ENCODE data around the gene PTP4A1. TPM values are rescaled to one million over a fixed set of nuclear protein-coding genes. Genes with fewer than 3 reads are reported as not detected.

The PTP4A1 gene
- total and polyA plus RNA-seq, 2 of the 13 experiments (the other 11 are each of a cell fraction or from before 2014, with no cell fraction given): 141 to 376 TPM

GRCh38 chr6:63571361-63572043 is 778 bp upstream of the PTP4A1 start (continued):
- TF ChIP-seq NCOR1 (IDR thresholded peaks at IDR 0.05; ENCODE audit: borderline replicate concordance, low read length): no peak
- TF ChIP-seq SOX13 (IDR thresholded peaks at IDR 0.05): no peak
- peak in 1 of 2 experiments; percentile 69; a peak in 1 of 4 replicates for TF ChIP-seq SOX13 (CRISPR knock-in tag; conservative IDR thresholded peaks at IDR 0.05 in 1 of 2, IDR thresholded peaks at IDR 0.05 in 1 of 2)
- no peak for TF ChIP-seq ZNF138 (CRISPR knock-in tag; IDR thresholded peaks at IDR 0.05; ENCODE audit: low read depth)
- no peak for TF ChIP-seq ZNF556 (CRISPR knock-in tag; IDR thresholded peaks at IDR 0.05; ENCODE audit: borderline replicate concordance)
- TF ChIP-seq ZSCAN30 (CRISPR knock-in tag; IDR thresholded peaks at IDR 0.05): 0 out of 2 replicates have a peak, but pooled peaks have one; percentile 14
- no peak for TF ChIP-seq MLLT10 (CRISPR knock-in tag; IDR thresholded peaks at IDR 0.05)
- 0 out of 2 replicates have a peak, but pooled peaks have one; percentile 16 for TF ChIP-seq ARID2 (CRISPR knock-in tag; IDR thresholded peaks at IDR 0.05; ENCODE audit: borderline replicate concordance)
- TF ChIP-seq ZNF512 (CRISPR knock-in tag; IDR thresholded peaks at IDR 0.05): no peak
- TF ChIP-seq ZNF646 (CRISPR knock-in tag; IDR thresholded peaks at IDR 0.05): peak; percentile 30; the same call in 1 of the 2 replicates
- TF ChIP-seq EP300 (IDR thresholded peaks at IDR 0.05; ENCODE audit: low read depth in 2 of 2, low read length in 2 of 2): no peak; a peak in 1 of 4 replicates
- 0 out of 2 replicates have a peak, but pooled peaks have one; percentile 10 for TF ChIP-seq EP300 (CRISPR knock-in tag; IDR thresholded peaks at IDR 0.05; ENCODE audit: borderline replicate concordance)
- TF ChIP-seq PCBP2 (optimal IDR thresholded peaks at IDR 0.05; ENCODE audit: low read depth, low read length, poor library complexity, severe bottlenecking): no peak
- 0 out of 2 replicates have a peak, but pooled peaks have one; percentile 63 for TF ChIP-seq JUND (CRISPR knock-in tag; IDR thresholded peaks at IDR 0.05)
- no peak for TF ChIP-seq ZNF274 (CRISPR knock-in tag; IDR thresholded peaks at IDR 0.05)
- 0 out of 2 replicates have a peak, but pooled peaks have one; percentile 5 for TF ChIP-seq ZNF724P (CRISPR knock-in tag; IDR thresholded peaks at IDR 0.05; ENCODE audit: borderline replicate concordance)
- TF ChIP-seq ZNF766 (CRISPR knock-in tag; IDR thresholded peaks at IDR 0.05; ENCODE audit: borderline replicate concordance): no peak
- TF ChIP-seq CEBPG (CRISPR knock-in tag; IDR thresholded peaks at IDR 0.05): peak; percentile 80
- peak; percentile 3; the same call in 1 of the 2 replicates for TF ChIP-seq TFAP4 (IDR thresholded peaks at IDR 0.05; ENCODE audit: borderline replicate concordance, low read depth)
- 0 out of 2 replicates have a peak, but pooled peaks have one; percentile 9 for TF ChIP-seq KDM2A (CRISPR knock-in tag; IDR thresholded peaks at IDR 0.05; ENCODE audit: borderline replicate concordance, low read depth)
